ENCODE results near the gene ZNF235.

Gene ZNF235

GRCh38 chr19:44303976-44304568 is 753 bp downstream of the ZNF235 start:
- H3K36me3 ChIP-seq (ENCODE audit: insufficient read depth, low read length), result peaks cover 20% of the 10 kb centered on the region
- 7% methylated on average over 11 of the region's 11 CpGs for WGBS
- H3K27ac ChIP-seq (ENCODE audit: low read depth, low read length), result no peak overlapping the region
- H3K4me3 ChIP-seq (ENCODE audit: low read length), result peak overlapping the region; percentile 85
- H3K4me1 ChIP-seq (ENCODE audit: insufficient read depth, low read length), result peaks cover 7% of the 10 kb centered on the region; the same call in 1 of the 2 replicates
- peak overlapping the region; percentile 75 for H3K9ac ChIP-seq (ENCODE audit: low read depth, low read length)
- H3K9me3 ChIP-seq (ENCODE audit: insufficient read depth, low read depth, low read length), result peaks cover 10% of the 10 kb centered on the region; the same call in 1 of the 2 replicates
- H3K27me3 ChIP-seq (ENCODE audit: insufficient read depth, low read length), result no peaks in the 10 kb centered on the region

- Histone ChIP-seq H3K27me3 (ENCODE audit: insufficient read depth, low read length) (no peaks in the 10 kb centered on the region), H3K27ac (ENCODE audit: low read depth, low read length) (no peak overlapping the region), H3K4me3 (ENCODE audit: low read length) (peak overlapping the region; percentile 85), H3K4me1 (ENCODE audit: insufficient read depth, low read length) (peaks cover 7% of the 10 kb centered on the region; the same call in 1 of the 2 replicates), H3K36me3 (ENCODE audit: insufficient read depth, low read length) (peaks cover 27% of the 10 kb centered on the region), H3K9me3 (ENCODE audit: insufficient read depth, low read depth, low read length) (peaks cover 6% of the 10 kb centered on the region; the same call in 1 of the 2 replicates), H3K9ac (ENCODE audit: low read depth, low read length) (no peak overlapping the region)
- WGBS, result 88% methylated on average over 4 of the region's 4 CpGs
These were observed 1.5 kb downstream of the ZNF235 start for GRCh38 chr19:44303320-44303719.

- no peaks in the 10 kb centered on the region for H3K27me3 ChIP-seq (ENCODE audit: insufficient read depth, low read length)
- H3K27ac ChIP-seq (ENCODE audit: low read depth, low read length), result no peak overlapping the region
- no peak overlapping the region for H3K4me3 ChIP-seq (ENCODE audit: low read length)
- peaks cover 32% of the 10 kb centered on the region for H3K36me3 ChIP-seq (ENCODE audit: insufficient read depth, low read length)
- WGBS, result 90% methylated on average over 4 of the region's 4 CpGs
- peaks cover 24% of the 10 kb centered on the region; the same call in 1 of the 2 replicates for H3K9me3 ChIP-seq (ENCODE audit: insufficient read depth, low read depth, low read length)
- no peak overlapping the region for H3K9ac ChIP-seq (ENCODE audit: low read depth, low read length)
- H3K4me1 ChIP-seq (ENCODE audit: insufficient read depth, low read length), result no peaks in the 10 kb centered on the region
These were observed 19.9 kb downstream of the ZNF235 start for GRCh38 chr19:44284968-44285367.

- H3K4me3 ChIP-seq (ENCODE audit: low read length), result no peak overlapping the region
- peaks cover 12% of the 10 kb centered on the region for H3K36me3 ChIP-seq (ENCODE audit: insufficient read depth, low read length)
- H3K9ac ChIP-seq (ENCODE audit: low read depth, low read length), result no peak overlapping the region
- no peaks in the 10 kb centered on the region for H3K27me3 ChIP-seq (ENCODE audit: insufficient read depth, low read length)
- H3K4me1 ChIP-seq (ENCODE audit: insufficient read depth, low read length), result no peaks in the 10 kb centered on the region
- peaks cover 26% of the 10 kb centered on the region; the same call in 1 of the 2 replicates for H3K9me3 ChIP-seq (ENCODE audit: insufficient read depth, low read depth, low read length)
- no peak overlapping the region for H3K27ac ChIP-seq (ENCODE audit: low read depth, low read length)
- 92% methylated on average over 3 of the region's 3 CpGs for WGBS
These were observed 22.0 kb downstream of the ZNF235 start for GRCh38 chr19:44282846-44283245.

- no peak overlapping the region for H3K27ac ChIP-seq (ENCODE audit: low read depth, low read length)
- no peak overlapping the region for H3K4me3 ChIP-seq (ENCODE audit: low read length)
- H3K4me1 ChIP-seq (ENCODE audit: insufficient read depth, low read length), result no peaks in the 10 kb centered on the region
- H3K27me3 ChIP-seq (ENCODE audit: insufficient read depth, low read length), result no peaks in the 10 kb centered on the region
- H3K9me3 ChIP-seq (ENCODE audit: insufficient read depth, low read depth, low read length), result peaks cover 22% of the 10 kb centered on the region; the same call in 1 of the 2 replicates
- H3K9ac ChIP-seq (ENCODE audit: low read depth, low read length), result no peak overlapping the region
- H3K36me3 ChIP-seq (ENCODE audit: insufficient read depth, low read length), result no peaks in the 10 kb centered on the region
- 89% methylated on average over 10 of the region's 10 CpGs for WGBS
These were observed 23.9 kb downstream of the ZNF235 start for GRCh38 chr19:44280916-44281315.

- H3K9ac ChIP-seq (ENCODE audit: low read depth, low read length), result no peak overlapping the region
- H3K27ac ChIP-seq (ENCODE audit: low read depth, low read length), result no peak overlapping the region
- H3K36me3 ChIP-seq (ENCODE audit: insufficient read depth, low read length), result peaks cover 11% of the 10 kb centered on the region
- 85% methylated on average over 4 of the region's 4 CpGs for WGBS
- no peak overlapping the region for H3K4me3 ChIP-seq (ENCODE audit: low read length)
- peaks cover 36% of the 10 kb centered on the region; the same call in 1 of the 2 replicates for H3K9me3 ChIP-seq (ENCODE audit: insufficient read depth, low read depth, low read length)
- H3K4me1 ChIP-seq (ENCODE audit: insufficient read depth, low read length), result no peaks in the 10 kb centered on the region
- no peaks in the 10 kb centered on the region for H3K27me3 ChIP-seq (ENCODE audit: insufficient read depth, low read length)
These were observed 26.6 kb downstream of the ZNF235 start for GRCh38 chr19:44278181-44278690.

GRCh38 chr19:44277331-44277730 is 27.5 kb downstream of the ZNF235 start:
- 100% methylated on average over 1 of the region's 1 CpG for WGBS
- Histone ChIP-seq H3K9me3 (ENCODE audit: insufficient read depth, low read depth, low read length) (peaks cover 38% of the 10 kb centered on the region; the same call in 1 of the 2 replicates), H3K36me3 (ENCODE audit: insufficient read depth, low read length) (peaks cover 13% of the 10 kb centered on the region)

GRCh38 chr19:44260695-44261446 is 44.0 kb downstream of the ZNF235 start:
- 93% methylated on average over 5 of the region's 6 CpGs for WGBS
- H3K27ac ChIP-seq (ENCODE audit: low read depth, low read length), result no peak overlapping the region
- H3K27me3 ChIP-seq (ENCODE audit: insufficient read depth, low read length), result no peaks in the 10 kb centered on the region
- no peak overlapping the region for H3K9ac ChIP-seq (ENCODE audit: low read depth, low read length)
- peaks cover 10% of the 10 kb centered on the region; the same call in 1 of the 2 replicates for H3K9me3 ChIP-seq (ENCODE audit: insufficient read depth, low read depth, low read length)
- H3K4me1 ChIP-seq (ENCODE audit: insufficient read depth, low read length), result peaks cover 3% of the 10 kb centered on the region; the same call in 1 of the 2 replicates
- peak overlapping the region; percentile 79 for H3K4me3 ChIP-seq (ENCODE audit: low read length)
- no peaks in the 10 kb centered on the region for H3K36me3 ChIP-seq (ENCODE audit: insufficient read depth, low read length)

More at GRCh38 chr19:44277331-44277730, 27.5 kb downstream of the ZNF235 start:
- no peaks in the 10 kb centered on the region for H3K27me3 ChIP-seq (ENCODE audit: insufficient read depth, low read length)
- no peak overlapping the region for H3K9ac ChIP-seq (ENCODE audit: low read depth, low read length)
- H3K27ac ChIP-seq (ENCODE audit: low read depth, low read length), result no peak overlapping the region
- H3K4me1 ChIP-seq (ENCODE audit: insufficient read depth, low read length), result no peaks in the 10 kb centered on the region
- no peak overlapping the region for H3K4me3 ChIP-seq (ENCODE audit: low read length)

- peak overlapping the region; percentile 79 for H3K4me3 ChIP-seq (ENCODE audit: low read length)
- WGBS, result 68% methylated on average over 7 of the region's 7 CpGs
These were observed 44.5 kb downstream of the ZNF235 start for GRCh38 chr19:44260343-44260681.

GRCh38 chr19:44258835-44259413 is 45.9 kb downstream of the ZNF235 start:
- WGBS, result no CpG with 5 or more reads among the region's 2 CpGs
- Histone ChIP-seq H3K4me1 (ENCODE audit: insufficient read depth, low read length) (peaks cover 3% of the 10 kb centered on the region; the same call in 1 of the 2 replicates), H3K4me3 (ENCODE audit: low read length) (peak overlapping the region; percentile 79; the same call in 1 of the 2 replicates), H3K27me3 (ENCODE audit: insufficient read depth, low read length) (no peaks in the 10 kb centered on the region), H3K9me3 (ENCODE audit: insufficient read depth, low read depth, low read length) (peaks cover 29% of the 10 kb centered on the region), H3K36me3 (ENCODE audit: insufficient read depth, low read length) (no peaks in the 10 kb centered on the region), H3K27ac (ENCODE audit: low read depth, low read length) (no peak overlapping the region), H3K9ac (ENCODE audit: low read depth, low read length) (no peak overlapping the region)

More at GRCh38 chr19:44260343-44260681, 44.5 kb downstream of the ZNF235 start:
- Histone ChIP-seq H3K9me3 (ENCODE audit: insufficient read depth, low read depth, low read length) (peaks cover 15% of the 10 kb centered on the region), H3K27ac (ENCODE audit: low read depth, low read length) (no peak overlapping the region), H3K4me1 (ENCODE audit: insufficient read depth, low read length) (peaks cover 3% of the 10 kb centered on the region; the same call in 1 of the 2 replicates), H3K36me3 (ENCODE audit: insufficient read depth, low read length) (no peaks in the 10 kb centered on the region), H3K27me3 (ENCODE audit: insufficient read depth, low read length) (no peaks in the 10 kb centered on the region), H3K9ac (ENCODE audit: low read depth, low read length) (peak overlapping the region; percentile 55)

GRCh38 chr19:44258136-44258535 is 46.7 kb downstream of the ZNF235 start:
- 100% methylated on average over 1 of the region's 1 CpG for WGBS
- peaks cover 37% of the 10 kb centered on the region for H3K9me3 ChIP-seq (ENCODE audit: insufficient read depth, low read depth, low read length)
- no peak overlapping the region for H3K4me3 ChIP-seq (ENCODE audit: low read length)
- peaks cover 3% of the 10 kb centered on the region; the same call in 1 of the 2 replicates for H3K4me1 ChIP-seq (ENCODE audit: insufficient read depth, low read length)
- no peak overlapping the region for H3K27ac ChIP-seq (ENCODE audit: low read depth, low read length)
- H3K27me3 ChIP-seq (ENCODE audit: insufficient read depth, low read length), result no peaks in the 10 kb centered on the region
- H3K36me3 ChIP-seq (ENCODE audit: insufficient read depth, low read length), result no peaks in the 10 kb centered on the region
- H3K9ac ChIP-seq (ENCODE audit: low read depth, low read length), result no peak overlapping the region
